ENCODE results near the gene DHX32. TPM values are rescaled to one million over a fixed set of nuclear protein-coding genes. Genes with fewer than 3 reads are reported as not detected.

The DHX32 gene
- total and polyA plus RNA-seq, 2 donors (not counting 1 experiment from before 2014, with no cell fraction given): 5.2 to 12.4 TPM

- no peaks in the 10 kb centered on the region for H3K4me1 Mint-ChIP-seq
- no peak overlapping the region for H3K4me3 ChIP-seq (ENCODE audit: control extremely low read depth in 1 of 5, extremely low read depth in 1 of 5, insufficient read depth in 1 of 5, low read depth in 2 of 5, low read length in 4 of 5)
- no peak overlapping the region for H2AFZ ChIP-seq (ENCODE audit: insufficient read depth, low read depth, low read length, poor library complexity, severe bottlenecking)
- H3K36me3 ChIP-seq (replicated peaks in 1 of 2; ENCODE audit: control extremely low read depth in 1 of 2, control insufficient read depth in 1 of 2, extremely low read depth in 1 of 2, insufficient read depth in 2 of 2, low read length in 1 of 2): peaks cover 0 to 18% of the 10 kb centered on the region in 2 experiments
- ChIA-PET POLR2A (no interaction called here), CTCF (no interaction called here)
- H3K9me3 ChIP-seq (ENCODE audit: control extremely low read depth in 1 of 3, control insufficient read depth in 2 of 3, insufficient read depth in 1 of 3, low read length in 2 of 3): no peaks in the 10 kb centered on the region
- no peak for DNase-seq
- no peaks in the 10 kb centered on the region for H3K4me1 ChIP-seq (ENCODE audit: control insufficient read depth in 2 of 2, insufficient read depth in 2 of 2, low read length in 2 of 2)
- no peaks in the 10 kb centered on the region for H3K27me3 Mint-ChIP-seq
- no peaks in the 10 kb centered on the region for H3K27me3 ChIP-seq (replicated peaks in 1 of 4; ENCODE audit: control extremely low read depth in 1 of 4, control insufficient read depth in 3 of 4, insufficient read depth in 4 of 4, low read length in 3 of 4)
- no peak overlapping the region for H3K27ac Mint-ChIP-seq
- intact Hi-C loops (cut with micrococcal nuclease): no loop called here
- H3K9ac ChIP-seq (ENCODE audit: low read length): no peak overlapping the region
- no peak overlapping the region for H3K4me2 ChIP-seq (replicated peaks; ENCODE audit: low read depth, low read length, poor library complexity, severe bottlenecking)
- no peaks in the 10 kb centered on the region for H3K9me3 Mint-ChIP-seq (ENCODE audit: insufficient read depth)
- H3K27ac ChIP-seq (ENCODE audit: low read length in 2 of 2): no peak overlapping the region
- H3K4me3 Mint-ChIP-seq: no peak overlapping the region
- WGBS (ENCODE audit: insufficient coverage): 100% methylated on average over 8 of the region's 11 CpGs
- H3K79me2 ChIP-seq (ENCODE audit: control insufficient read depth, insufficient read depth, low read length): no peaks in the 10 kb centered on the region
- TF ChIP-seq EZH2 (IDR thresholded peaks at IDR 0.05; ENCODE audit: borderline replicate concordance, insufficient read depth, low read depth, low read length, poor library complexity, severe bottlenecking) (no peak), CTCF (IDR thresholded peaks at IDR 0.05) (no peak)
- no peak for ATAC-seq (ENCODE audit: low read depth)
- H4K20me1 ChIP-seq (ENCODE audit: control insufficient read depth, insufficient read depth, low read length, poor library complexity, severe bottlenecking): no peaks in the 10 kb centered on the region
Observed at GRCh38 chr10:125845617-125846016, 35.5 kb downstream of the DHX32 start.

- peaks cover 0 to 26% of the 10 kb centered on the region in 2 experiments for H3K36me3 ChIP-seq (replicated peaks in 1 of 2; ENCODE audit: control extremely low read depth in 1 of 2, control insufficient read depth in 1 of 2, extremely low read depth in 1 of 2, insufficient read depth in 2 of 2, low read length in 1 of 2)
- H3K79me2 ChIP-seq (ENCODE audit: control insufficient read depth, insufficient read depth, low read length): no peaks in the 10 kb centered on the region
- no peaks in the 10 kb centered on the region for H3K9me3 ChIP-seq (ENCODE audit: control extremely low read depth in 1 of 3, control insufficient read depth in 2 of 3, insufficient read depth in 1 of 3, low read length in 2 of 3)
- ATAC-seq (ENCODE audit: low read depth) (no peak), DNase-seq (no peak)
- Mint-ChIP-seq H3K9me3 (ENCODE audit: insufficient read depth) (no peaks in the 10 kb centered on the region), H3K27ac (no peak overlapping the region), H3K4me1 (no peaks in the 10 kb centered on the region), H3K27me3 (no peaks in the 10 kb centered on the region), H3K4me3 (no peak overlapping the region)
- no peak for TF ChIP-seq EZH2 (IDR thresholded peaks at IDR 0.05; ENCODE audit: borderline replicate concordance, insufficient read depth, low read depth, low read length, poor library complexity, severe bottlenecking)
- H4K20me1 ChIP-seq (ENCODE audit: control insufficient read depth, insufficient read depth, low read length, poor library complexity, severe bottlenecking): no peaks in the 10 kb centered on the region
- ChIA-PET POLR2A (no interaction called here), CTCF (no interaction called here)
- WGBS (ENCODE audit: insufficient coverage): 100% methylated on average over 7 of the region's 7 CpGs
- H3K9ac ChIP-seq (ENCODE audit: low read length): no peak overlapping the region
- H3K4me1 ChIP-seq (ENCODE audit: control insufficient read depth in 2 of 2, insufficient read depth in 2 of 2, low read length in 2 of 2): no peaks in the 10 kb centered on the region
- H3K4me2 ChIP-seq (replicated peaks; ENCODE audit: low read depth, low read length, poor library complexity, severe bottlenecking): no peak overlapping the region
- intact Hi-C loops (cut with micrococcal nuclease): no loop called here
- no peak overlapping the region for H3K27ac ChIP-seq (ENCODE audit: low read length in 2 of 2)
- no peaks in the 10 kb centered on the region for H3K27me3 ChIP-seq (replicated peaks in 1 of 4; ENCODE audit: control extremely low read depth in 1 of 4, control insufficient read depth in 3 of 4, insufficient read depth in 4 of 4, low read length in 3 of 4)
- H3K4me3 ChIP-seq (ENCODE audit: control extremely low read depth in 1 of 5, extremely low read depth in 1 of 5, insufficient read depth in 1 of 5, low read depth in 2 of 5, low read length in 4 of 5): no peak overlapping the region
- H2AFZ ChIP-seq (ENCODE audit: insufficient read depth, low read depth, low read length, poor library complexity, severe bottlenecking): no peak overlapping the region
Observed at GRCh38 chr10:125844751-125845221, 36.3 kb downstream of the DHX32 start.
